Endothelial cell of umbilical vein (primary cell): Measurements from ENCODE around the gene HAP1. TPM values are rescaled to one million over a fixed set of nuclear protein-coding genes. Genes with fewer than 3 reads are reported as not detected.

Source experiments
- BruUV-seq: library from RNA; stranded (reverse); fragments of 400-500 nt; replicated peaks from 2 replicates; lab custom pipeline; 2021; lab: Mats Ljungman, UMichigan
- CTCF ChIA-PET: fragments of 300-600, 350-600 bp; sonication (Branson Sonifier 250); formaldehyde crosslinking; loops from one replicate; lab custom pipeline; 2021; ENCODE audit warnings: antibody characterized with exemption, inconsistent platforms; lab: Charles Lee
- POLR2A ChIA-PET: fragments of 300-600, 350-600 bp; sonication (Branson Sonifier 250); formaldehyde crosslinking; loops from one replicate; lab custom pipeline; 2021; ENCODE audit warnings: antibody characterized with exemption, inconsistent platforms; lab: Charles Lee
- DNase-seq: peaks from one replicate; pipeline ENCODE4 v3.0.0-alpha.2; 2011; ENCODE audit warnings: low read depth, low spot score
- FAIRE-seq: peaks from 2 replicates; lab custom pipeline; 2011; peaks lifted over from hg19 to GRCh38; lab: Jason Lieb, UNC
- H2AFZ ChIP-seq: 2 replicates; pipeline ENCODE4 v1.6.0; 2012; ENCODE audit warnings: low read depth, low read length, control low read depth, inconsistent platforms
- H3K27ac ChIP-seq: 2 replicates; pipeline ENCODE4 v1.5.1; 2011; ENCODE audit warnings: low read depth, mild to moderate bottlenecking, control low read depth, low read length, moderate library complexity; ENCODE audit not compliant: insufficient read depth
- H3K27me3 ChIP-seq, 2 experiments: 2 replicates each; pipeline versions ENCODE4 v1.6.0 to v1.6.1; 2011; ENCODE audit warnings: low read length in 2 of 2, mixed read lengths in 1 of 2; ENCODE audit not compliant: control insufficient read depth in 2 of 2, insufficient read depth in 2 of 2
- H3K36me3 ChIP-seq, 2 experiments: 2 replicates in 1 of 2; 3 replicates in 1 of 2; pipeline ENCODE4 v1.5.1; 2011; ENCODE audit warnings: low read length in 2 of 2, mild to moderate bottlenecking in 1 of 2, moderate library complexity in 1 of 2; ENCODE audit not compliant: control insufficient read depth in 2 of 2, insufficient read depth in 2 of 2; ENCODE audit errors: extremely low read depth in 1 of 2
- H3K4me1 ChIP-seq: 3 replicates; pipeline ENCODE4 v1.5.1; 2011; ENCODE audit warnings: mild to moderate bottlenecking, low read length; ENCODE audit not compliant: control insufficient read depth, insufficient read depth; ENCODE audit errors: extremely low read depth
- H3K4me2 ChIP-seq: 2 replicates; pipeline ENCODE4 v1.6.1; 2011; ENCODE audit warnings: low read length, control low read depth, mixed read lengths; ENCODE audit not compliant: insufficient read depth
- H3K4me3 ChIP-seq, 3 experiments: fragments of 200-600 bp in 1 of 3; sonication (generic), shearing (Covaris generic) in 1 of 3; replicated peaks in 1 of 3; 2 replicates each; pipeline ENCODE4 v1.5.1; 2011 to 2016; ENCODE audit warnings: control low read depth in 3 of 3, low read length in 3 of 3, mild to moderate bottlenecking in 2 of 3, inconsistent platforms in 1 of 3, low read depth in 1 of 3, moderate library complexity in 1 of 3; ENCODE audit not compliant: insufficient read depth in 1 of 3
- H3K79me2 ChIP-seq: 2 replicates; pipeline ENCODE4 v1.6.0; 2012; ENCODE audit warnings: low read length, inconsistent platforms; ENCODE audit not compliant: control insufficient read depth, insufficient read depth
- H3K9ac ChIP-seq: replicated peaks from 2 replicates; pipeline ENCODE3; 2011; ENCODE audit warnings: low read length, control low read depth; ENCODE audit not compliant: insufficient read depth; ENCODE audit errors: extremely low read depth
- H3K9me1 ChIP-seq: replicated peaks from 3 replicates; pipeline ENCODE4 v1.6.0; 2011; ENCODE audit warnings: mild to moderate bottlenecking, low read length; ENCODE audit not compliant: control insufficient read depth, insufficient read depth; ENCODE audit errors: extremely low read depth
- H3K9me3 ChIP-seq: replicated peaks from 2 replicates; pipeline ENCODE4 v1.5.1; 2012; ENCODE audit warnings: low read length, inconsistent platforms; ENCODE audit not compliant: control insufficient read depth, insufficient read depth
- H4K20me1 ChIP-seq: replicated peaks from 2 replicates; pipeline ENCODE3; 2011; ENCODE audit warnings: mild to moderate bottlenecking, low read length; ENCODE audit not compliant: control insufficient read depth, insufficient read depth; ENCODE audit errors: extremely low read depth
- CTCF ChIP-seq, 2 donors: IDR thresholded peaks; 1 replicate in 1 of 2; 2 replicates in 1 of 2; pipeline ENCODE4 v1.5.1; 2011; ENCODE audit warnings: low read length in 2 of 2, mild to moderate bottlenecking in 2 of 2, moderate library complexity in 2 of 2, control low read depth in 1 of 2, inconsistent platforms in 1 of 2, low read depth in 1 of 2; ENCODE audit not compliant: insufficient read depth in 1 of 2; ENCODE audit errors: extremely low read depth in 1 of 2
- EZH2 ChIP-seq: IDR thresholded peaks from 2 replicates; pipeline ENCODE4 v1.6.1; 2012; ENCODE audit warnings: borderline replicate concordance, low read depth, mild to moderate bottlenecking, moderate library complexity, low read length, inconsistent platforms; ENCODE audit not compliant: severe bottlenecking
- FOS ChIP-seq: IDR thresholded peaks from 2 replicates; pipeline ENCODE4 v1.6.1; 2011; ENCODE audit warnings: mild to moderate bottlenecking, low read length, moderate library complexity, borderline replicate concordance; ENCODE audit not compliant: insufficient read depth
- GATA2 ChIP-seq: IDR thresholded peaks from 2 replicates; pipeline ENCODE4 v1.7.0; 2011; ENCODE audit warnings: low read depth, mild to moderate bottlenecking, moderate library complexity, mixed read lengths, low read length; ENCODE audit not compliant: insufficient read length, insufficient read depth
- JUN ChIP-seq: IDR thresholded peaks from 2 replicates; pipeline ENCODE4 v1.6.1; 2011; ENCODE audit warnings: borderline replicate concordance, low read depth; ENCODE audit not compliant: insufficient read length, insufficient read depth
- MYC ChIP-seq: IDR thresholded peaks from one replicate; pipeline ENCODE4 v1.6.1; 2011; ENCODE audit warnings: mild to moderate bottlenecking, low read depth, low read length
- POLR2A ChIP-seq: IDR thresholded peaks from 2 replicates; pipeline ENCODE4 v1.6.1; 2012; ENCODE audit warnings: low read depth, mild to moderate bottlenecking, control low read depth, low read length
- POLR2AphosphoS5 ChIP-seq: IDR thresholded peaks from 2 replicates; pipeline ENCODE4 v1.6.1; 2012; ENCODE audit warnings: low read depth, mild to moderate bottlenecking, control low read depth, low read length, moderate library complexity; ENCODE audit not compliant: insufficient read depth
- dilution Hi-C: fragments of 300-500 bp; cut with MboI; formaldehyde crosslinking; loops from one replicate; pipeline ENCODE4 v1.15.0; 2019; ENCODE audit warnings: low sequenced_read_pairs; ENCODE audit not compliant: extremely low pct_ligation_motif_present
- intact Hi-C: fragments of 100-400 bp; cut with micrococcal nuclease; formaldehyde crosslinking; loops from one replicate; pipeline ENCODE4 v1.10.0; 2022
- polyA plus RNA-seq, 4 experiments: library from polyadenylated mRNA; depleted of rRNA in 3 of 4; stranded (reverse) in 3 of 4; unstranded in 1 of 4; fragments of >200 nt; gene quantifications; 2 replicates each; pipeline versions ENCODE4 v1.2.1 to v1.2.3, GENCODE V29; 2011 to 2012; ENCODE audit warnings: missing spikeins in 1 of 4
- total RNA-seq: library from RNA; stranded (reverse); gene quantifications from 2 replicates; pipeline ENCODE4 v1.2.3, GENCODE V29; 2021
- TF ChIP-seq, protein P1 (sequence below): IDR thresholded peaks from 2 replicates; pipeline ENCODE4 v1.6.1; 2011; ENCODE audit not compliant: insufficient read depth, insufficient read length

HAP1 gene
- total and polyA plus RNA-seq, 2 donors (not counting 3 experiments of a cell fraction or from before 2014, with no cell fraction given): 0.07 to 0.24 TPM

DNA sequence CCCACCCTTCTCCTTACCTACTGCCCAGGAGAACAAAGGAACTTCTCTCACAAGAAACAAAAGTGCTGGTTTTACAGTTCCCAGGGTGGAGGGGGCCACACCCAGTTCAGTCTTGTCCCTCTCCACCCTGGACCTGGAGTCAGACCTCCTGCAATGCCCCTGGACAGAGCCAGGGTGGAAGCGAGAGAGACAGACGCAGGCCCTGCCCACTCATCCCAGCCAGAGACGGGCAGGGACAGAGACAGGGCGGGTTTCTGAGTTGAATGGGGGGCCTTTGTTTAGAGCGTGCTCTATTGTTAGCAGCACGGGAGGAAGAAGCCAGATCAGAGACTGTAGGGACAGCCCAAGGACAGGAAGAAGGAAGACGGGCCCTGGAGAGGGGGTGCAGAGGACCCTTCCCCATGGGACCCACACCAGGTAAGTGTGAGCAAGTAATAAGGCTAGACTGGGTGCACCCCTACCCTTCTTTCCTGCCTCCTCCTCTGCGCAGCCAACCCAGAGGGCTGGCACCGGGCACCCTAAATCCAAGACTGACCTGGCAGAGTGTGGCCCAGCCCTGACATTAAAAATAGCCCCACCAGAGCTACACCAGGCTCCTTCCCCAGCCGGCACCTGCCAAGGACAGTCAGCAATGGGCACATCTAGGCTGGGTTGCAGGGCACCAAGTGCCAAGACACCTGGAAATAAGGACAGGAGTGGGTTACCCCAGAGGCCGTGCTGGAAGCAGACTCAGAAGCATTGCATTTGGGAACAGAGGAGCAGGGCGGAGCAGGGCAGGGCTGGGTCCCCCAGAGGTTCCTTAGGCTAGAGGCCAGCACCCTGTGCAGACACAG is 41.2 kb upstream of the HAP1 start:
- no peak for DNase-seq
- H3K4me1 ChIP-seq: peaks cover 47% of the 10 kb centered on the region
- H3K9ac ChIP-seq: peak overlapping the region; percentile 36
- ChIA-PET CTCF (interaction anchor here (2.1 to 7.7 kb wide), 2 partner anchors 10 to 38 kb away, joined by 8 to 169 read pairs; partner anchors contain the start of gene JUP), POLR2A (interaction anchor here (3.2 to 3.4 kb wide), 2 partner anchors 10 to 11 kb away, joined by 31 to 82 read pairs; partner anchors contain the start of gene JUP)
- intact Hi-C loops (no loop called here), dilution Hi-C loops (no loop called here)
- no peak overlapping the region for H3K4me2 ChIP-seq
- no peaks in the 10 kb centered on the region for H3K79me2 ChIP-seq
- no peak overlapping the region for H2AFZ ChIP-seq
- no peaks in the 10 kb centered on the region for H3K27me3 ChIP-seq
- H3K9me3 ChIP-seq: no peaks in the 10 kb centered on the region
- no peak overlapping the region for H3K4me3 ChIP-seq
- no peaks in the 10 kb centered on the region for H3K9me1 ChIP-seq
- H3K27ac ChIP-seq: peak overlapping the region; percentile 97
- H3K36me3 ChIP-seq: peaks cover 3 to 24% of the 10 kb centered on the region in 2 experiments
- FAIRE-seq: peak; percentile 74
- TF ChIP-seq, protein P1, sequence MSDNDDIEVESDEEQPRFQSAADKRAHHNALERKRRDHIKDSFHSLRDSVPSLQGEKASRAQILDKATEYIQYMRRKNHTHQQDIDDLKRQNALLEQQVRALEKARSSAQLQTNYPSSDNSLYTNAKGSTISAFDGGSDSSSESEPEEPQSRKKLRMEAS: no peak
- no peak for TF ChIP-seq FOS
- TF ChIP-seq EZH2: no peak
- H4K20me1 ChIP-seq: no peaks in the 10 kb centered on the region
- no TSS peak for BruUV-seq

GRCh38 chr17:41773731-41774193 is 39.3 kb upstream of the HAP1 start:
- no peaks in the 10 kb centered on the region for H4K20me1 ChIP-seq
- CTCF ChIA-PET: interaction anchor here (0.9 to 7.7 kb wide), 7 partner anchors 12 to 91 kb away, joined by 3 to 169 read pairs (median 4); partner anchors contain the start of genes JUP and KLHL11
- peak overlapping the region; percentile 83 for H3K27ac ChIP-seq
- no peak for FAIRE-seq
- no peak overlapping the region for H2AFZ ChIP-seq
- POLR2A ChIA-PET: interaction anchor here (0.6 to 3.4 kb wide), 4 partner anchors 12 to 107 kb away, joined by 3 to 31 read pairs (median 4); partner anchors contain the start of gene JUP
- no peaks in the 10 kb centered on the region for H3K9me3 ChIP-seq
- H3K4me3 ChIP-seq: no peak overlapping the region
- intact Hi-C loops (loop anchor here (1.0 to 2.0 kb wide), 3 partner anchors 13 to 35 kb away; partner anchors contain the start of gene JUP), dilution Hi-C loops (no loop called here)
- peak overlapping the region; percentile 17 for H3K9ac ChIP-seq
- peaks cover 47% of the 10 kb centered on the region for H3K4me1 ChIP-seq
- TF ChIP-seq, protein P1: no peak
- TF ChIP-seq JUN: no peak
- TF ChIP-seq POLR2AphosphoS5: no peak
- no peak for TF ChIP-seq CTCF (IDR thresholded peaks at IDR 0.05; ENCODE audit: extremely low read depth in 1 of 2, insufficient read depth in 1 of 2, low read depth in 1 of 2, low read length in 2 of 2)
- TF ChIP-seq FOS: no peak
- no peak for TF ChIP-seq MYC
- no peak for TF ChIP-seq EZH2
- no peak for TF ChIP-seq POLR2A
- no peak for TF ChIP-seq GATA2
- no peak overlapping the region for H3K4me2 ChIP-seq
- H3K9me1 ChIP-seq: no peaks in the 10 kb centered on the region
- peaks cover 6 to 41% of the 10 kb centered on the region in 2 experiments for H3K36me3 ChIP-seq
- BruUV-seq: no TSS peak
- no peak for DNase-seq
- no peaks in the 10 kb centered on the region for H3K79me2 ChIP-seq
- H3K27me3 ChIP-seq: no peaks in the 10 kb centered on the region
